Sigmoid colon (tissue), 7 donors: Measurements from ENCODE around the gene FKBP11. TPM values are rescaled to one million over a fixed set of nuclear protein-coding genes. Genes with fewer than 3 reads are reported as not detected.

Experiments used
- DNase-seq: peaks from one replicate; pipeline ENCODE4 v3.0.0-alpha.2; 2019
- H3K27ac ChIP-seq, 4 donors: fragments of 200-600 bp; sonication (generic); one replicate each; pipeline ENCODE4 v1.5.1; 2016 to 2019; ENCODE audit warnings: mild to moderate bottlenecking in 1 of 4
- H3K27me3 ChIP-seq, 3 donors: fragments of 200-600 bp; sonication (generic); one replicate each; pipeline ENCODE4 v1.5.1; 2019; ENCODE audit warnings: mild to moderate bottlenecking in 1 of 3
- H3K36me3 ChIP-seq, 4 donors: fragments of 200-600 bp; sonication (generic); one replicate each; pipeline ENCODE4 v1.5.1; 2016 to 2019
- H3K4me1 ChIP-seq, 4 donors: fragments of 200-600 bp; sonication (generic); one replicate each; pipeline ENCODE4 v1.5.1; 2017 to 2019
- H3K4me3 ChIP-seq, 4 donors: fragments of 200-600 bp; sonication (generic); one replicate each; pipeline ENCODE4 v1.5.1; 2017 to 2019; ENCODE audit warnings: mild to moderate bottlenecking in 2 of 4, moderate library complexity in 1 of 4
- H3K9me3 ChIP-seq, 4 donors: fragments of 200-600 bp in 3 of 4; sonication (generic) in 3 of 4; one replicate each; pipeline versions ENCODE4 v1.5.1 to v1.6.1; 2013 to 2019
- CTCF ChIP-seq, 4 experiments: fragments of 450-650 bp in 3 of 4; fragments of 200-600 bp in 1 of 4; IDR thresholded peaks; one replicate each; pipeline ENCODE4 v1.5.1; 2016 to 2019; ENCODE audit warnings: antibody characterized with exemption in 4 of 4, mild to moderate bottlenecking in 3 of 4, moderate library complexity in 2 of 4
- EP300 ChIP-seq, 4 donors: sonication (generic); formaldehyde crosslinking; IDR thresholded peaks; one replicate each; pipeline ENCODE4 v1.6.1; 2017; ENCODE audit warnings: antibody characterized with exemption in 4 of 4
- POLR2A ChIP-seq, 2 donors: fragments of 450-650 bp; IDR thresholded peaks; one replicate each; pipeline ENCODE4 v1.6.1; 2016; ENCODE audit warnings: antibody characterized with exemption in 2 of 2, mild to moderate bottlenecking in 2 of 2, moderate library complexity in 2 of 2
- POLR2AphosphoS5 ChIP-seq, 4 donors: sonication (generic); formaldehyde crosslinking; IDR thresholded peaks; one replicate each; pipeline ENCODE4 v1.6.1; 2017; ENCODE audit warnings: antibody characterized with exemption in 4 of 4
- WGBS, 2 donors: extraction: QIAGEN DNeasy Blood & Tissue Kit; methylation state at CpG; one replicate each; pipeline ENCODE4 v1.1.7; 2013; 5-methylcytosine and 5-hydroxymethylcytosine counted together
- intact Hi-C: fragments of 100-400 bp; cut with DNase I; formaldehyde crosslinking; loops from one replicate; pipeline ENCODE4 v1.15.1; 2023
- polyA plus RNA-seq, 3 donors: library from polyadenylated mRNA; stranded (reverse); fragments of 200-250 nt; gene quantifications; one replicate each; pipeline ENCODE4 v1.2.3, GENCODE V29; 2013
- small RNA-seq, 3 donors: library from RNA; depleted of rRNA; stranded (forward); fragments of <200 nt; gene quantifications; one replicate each; pipeline ENCODE3, GENCODE V24; 2016
- total RNA-seq, 4 donors: library from RNA; depleted of rRNA; stranded (reverse); fragments of >200 nt; gene quantifications; one replicate each; pipeline ENCODE4 v1.1.0, GENCODE V29; 2016
- donor health status: healthy with polysubstance abuse.
- donor health status: Bipolar disorder and iron deficiency.
- donor health status: healthy.

Gene FKBP11
- total and polyA plus RNA-seq, 7 donors, result 4.6 to 50.2 (median 7.5) TPM

GRCh38 chr12:48873096-48873495 is 52.2 kb downstream of the FKBP11 start:
- TF ChIP-seq CTCF (IDR thresholded peaks at IDR 0.05), result no peak
- no peak for TF ChIP-seq POLR2AphosphoS5 (IDR thresholded peaks at IDR 0.05)
- TF ChIP-seq EP300 (IDR thresholded peaks at IDR 0.05), result no peak
- TF ChIP-seq POLR2A (IDR thresholded peaks at IDR 0.05), result no peak
- WGBS, 2 donors, result 81 to 89% methylated on average over 4 of the region's 4 CpGs
- intact Hi-C loops, result no loop called here
- no peaks in the 10 kb centered on the region for H3K4me1 ChIP-seq
- no peaks in the 10 kb centered on the region for H3K27me3 ChIP-seq
- no peaks in the 10 kb centered on the region for H3K36me3 ChIP-seq
- DNase-seq, result no peak
- H3K4me3 ChIP-seq, result no peak overlapping the region
- H3K27ac ChIP-seq, result no peak overlapping the region
- H3K9me3 ChIP-seq, result no peaks in the 10 kb centered on the region

Small RNA genes lying within 50 kb of the gene (small RNA-seq; reads per million reads assigned to genes)
- gene AC073610.1 (0 reads per million in 3 donors), gene RNU6-600P (0 reads per million in 3 donors)

Other genes with a start within 250 kb of the FKBP11 start
- 10 to 100 TPM; 28.2 to 63.0 (median 37.0) TPM for gene KANSL2, start 243.3 kb downstream of the FKBP11 start, total RNA-seq
- gene KANSL2, start 243.3 kb downstream of the FKBP11 start, polyA plus RNA-seq, result 10 to 100 TPM; 13.2 to 26.2 (median 14.8) TPM
- gene CCNT1, start 208.8 kb downstream of the FKBP11 start, total RNA-seq, result 10 to 100 TPM; 20.7 to 29.2 (median 23.9) TPM
- gene CCNT1, start 208.8 kb downstream of the FKBP11 start, polyA plus RNA-seq, result 1 to 10 TPM; 3.0 to 7.9 (median 3.7) TPM
- gene ADCY6, start 136.4 kb downstream of the FKBP11 start, total RNA-seq, result 10 to 100 TPM; 15.2 to 28.5 (median 16.6) TPM
- gene ADCY6, start 136.4 kb downstream of the FKBP11 start, polyA plus RNA-seq, result 10 to 100 TPM; 10.2 to 52.5 (median 10.9) TPM
- gene CACNB3, start 107.0 kb downstream of the FKBP11 start, total RNA-seq, result 10 to 100 TPM; 10.7 to 32.1 (median 18.4) TPM
- gene CACNB3, start 107.0 kb downstream of the FKBP11 start, polyA plus RNA-seq, result 10 to 100 TPM; 21.0 to 23.4 (median 22.0) TPM
- gene DDX23, start 73.3 kb downstream of the FKBP11 start, total RNA-seq, result 10 to 100 TPM; 52.8 to 91.5 (median 56.3) TPM
- 10 to 100 TPM; 32.4 to 72.0 (median 40.7) TPM for gene DDX23, start 73.3 kb downstream of the FKBP11 start, polyA plus RNA-seq
- 1 to 10 TPM in 1 of 4 donors, under 1 TPM in 1, not detected in 2; 0.36 to 5.2 TPM for gene RND1, start 59.6 kb downstream of the FKBP11 start, total RNA-seq
- 10 to 100 TPM in 1 of 3 donors, 1 to 10 TPM in 2; 2.4 to 16.2 (median 8.0) TPM for gene RND1, start 59.6 kb downstream of the FKBP11 start, polyA plus RNA-seq
- gene ARF3, start 32.0 kb upstream of the FKBP11 start, total RNA-seq, result 10 to 100 TPM; 37.9 to 61.0 (median 49.3) TPM
- 100 to 1,000 TPM in 2 of 3 donors, 10 to 100 TPM in 1; 87.7 to 161 (median 132) TPM for gene ARF3, start 32.0 kb upstream of the FKBP11 start, polyA plus RNA-seq
- gene WNT10B, start 46.2 kb upstream of the FKBP11 start, total RNA-seq, result under 1 TPM in 3 of 4 donors, not detected in 1; 0.28 to 0.49 (median 0.36) TPM
- gene WNT10B, start 46.2 kb upstream of the FKBP11 start, polyA plus RNA-seq, result 1 to 10 TPM in 1 of 3 donors, not detected in 2; 1.0 TPM
- not detected for gene WNT1, start 52.8 kb upstream of the FKBP11 start, total RNA-seq
- under 1 TPM in 1 of 3 donors, not detected in 2; 0.10 TPM for gene WNT1, start 52.8 kb upstream of the FKBP11 start, polyA plus RNA-seq
- under 1 TPM in 1 of 4 donors, not detected in 3; 0.14 TPM for gene DDN, start 73.9 kb upstream of the FKBP11 start, total RNA-seq
- under 1 TPM in 2 of 3 donors, not detected in 1; 0.60 to 0.69 TPM for gene DDN, start 73.9 kb upstream of the FKBP11 start, polyA plus RNA-seq
- gene PRKAG1, start 93.3 kb upstream of the FKBP11 start, total RNA-seq, result 10 to 100 TPM; 49.6 to 71.3 (median 60.0) TPM
- 10 to 100 TPM; 48.6 to 71.2 (median 61.3) TPM for gene PRKAG1, start 93.3 kb upstream of the FKBP11 start, polyA plus RNA-seq
- gene KMT2D, start 135.3 kb upstream of the FKBP11 start, total RNA-seq, result 10 to 100 TPM; 18.2 to 52.9 (median 30.6) TPM
- gene KMT2D, start 135.3 kb upstream of the FKBP11 start, polyA plus RNA-seq, result 10 to 100 TPM in 2 of 3 donors, 1 to 10 TPM in 1; 1.8 to 61.8 (median 10.2) TPM
- gene RHEBL1, start 144.5 kb upstream of the FKBP11 start, total RNA-seq, result under 1 TPM in 1 of 4 donors, not detected in 3; 0.36 TPM
- gene RHEBL1, start 144.5 kb upstream of the FKBP11 start, polyA plus RNA-seq, result 1 to 10 TPM in 1 of 3 donors, not detected in 2; 2.2 TPM
- gene DHH, start 169.3 kb upstream of the FKBP11 start, total RNA-seq, result under 1 TPM in 2 of 4 donors, not detected in 2; 0.14 to 0.83 TPM
- gene DHH, start 169.3 kb upstream of the FKBP11 start, polyA plus RNA-seq, result under 1 TPM in 1 of 3 donors, not detected in 2; 0.63 TPM
- 10 to 100 TPM; 34.6 to 82.3 (median 51.5) TPM for gene LMBR1L, start 185.4 kb upstream of the FKBP11 start, total RNA-seq
- 10 to 100 TPM in 2 of 3 donors, 1 to 10 TPM in 1; 7.8 to 41.4 (median 10.2) TPM for gene LMBR1L, start 185.4 kb upstream of the FKBP11 start, polyA plus RNA-seq
- gene TUBA1B, start 205.9 kb upstream of the FKBP11 start, total RNA-seq, result 100 to 1,000 TPM; 651 to 712 (median 682) TPM
- gene TUBA1B, start 205.9 kb upstream of the FKBP11 start, polyA plus RNA-seq, result 1,000 to 10,000 TPM in 1 of 3 donors, 100 to 1,000 TPM in 2; 482 to 1,083 (median 767) TPM